Heart left ventricle (tissue), 16 donors: ENCODE results near the gene ACOX1. TPM values are rescaled to one million over a fixed set of nuclear protein-coding genes. Genes with fewer than 3 reads are reported as not detected.

ENCODE experiments used
- ATAC-seq, 4 donors: fragments of 200-7000 bp; cut with Tn5 transposase; one replicate each; pipeline ENCODE4 v1.9.1; 2020 to 2022; ENCODE audit warnings: moderate library complexity in 4 of 4, mild to moderate bottlenecking in 3 of 4, moderate number of reproducible peaks in 1 of 4
- DNase-seq, 5 donors: peaks; one replicate each; pipeline ENCODE4 v3.0.0-alpha.2; 2020
- H3K27ac ChIP-seq, 12 donors: fragments of 200-600 bp; sonication (generic) in 4 of 12; one replicate each; pipeline versions ENCODE4 v1.5.0 to v1.8.0; 2016 to 2022; ENCODE audit warnings: mild to moderate bottlenecking in 2 of 12
- H3K27me3 ChIP-seq, 9 donors: fragments of 200-600 bp; sonication (generic) in 2 of 9; one replicate each; pipeline versions ENCODE4 v1.5.1 to v1.8.0; 2016 to 2022; ENCODE audit warnings: mild to moderate bottlenecking in 3 of 9
- H3K36me3 ChIP-seq, 9 donors: fragments of 200-600 bp; sonication (generic) in 2 of 9; one replicate each; pipeline versions ENCODE4 v1.5.0 to v1.8.0; 2018 to 2022; ENCODE audit warnings: mild to moderate bottlenecking in 2 of 9
- H3K4me1 ChIP-seq, 12 donors: fragments of 200-600 bp; sonication (generic) in 4 of 12; one replicate each; pipeline versions ENCODE4 v1.5.0 to v1.8.0; 2016 to 2022; ENCODE audit warnings: mild to moderate bottlenecking in 3 of 12
- H3K4me3 ChIP-seq, 12 donors: fragments of 200-600 bp; sonication (generic) in 4 of 12; one replicate each; pipeline versions ENCODE4 v1.5.0 to v1.8.0; 2017 to 2022; ENCODE audit warnings: mild to moderate bottlenecking in 9 of 12, moderate library complexity in 4 of 12
- H3K9me3 ChIP-seq, 12 donors: fragments of 200-600 bp; sonication (generic) in 4 of 12; one replicate each; pipeline versions ENCODE4 v1.5.0 to v1.8.0; 2016 to 2022; ENCODE audit warnings: mild to moderate bottlenecking in 1 of 12
- POLR2A ChIP-seq, 2 donors: fragments of 450-650 bp; IDR thresholded peaks; one replicate each; pipeline ENCODE4 v1.6.1; 2017; ENCODE audit warnings: antibody characterized with exemption in 2 of 2, mild to moderate bottlenecking in 2 of 2, moderate library complexity in 2 of 2
- WGBS, 4 donors: extraction: QIAGEN DNeasy Blood & Tissue Kit in 2 of 4; methylation state at CpG; one replicate each; pipeline versions ENCODE4 v1.1.5 to v1.1.7; 2013 to 2018; 5-methylcytosine and 5-hydroxymethylcytosine counted together
- intact Hi-C, 10 donors: fragments of 100-400 bp; cut with DNase I; formaldehyde crosslinking; loops; one replicate each; pipeline versions ENCODE4 v1.11.1 to v1.14.2; 2022
- polyA plus RNA-seq, 2 donors: library from polyadenylated mRNA; stranded (reverse); fragments of 200-250 nt; gene quantifications; one replicate each; pipeline ENCODE4 v1.2.3, GENCODE V29; 2013
- total RNA-seq, 9 donors: library from RNA; depleted of rRNA in 2 of 9; stranded (reverse); fragments of >200 nt in 2 of 9; fragmentation: NEBNext Ultra II Directional in 3 of 9; extraction: Animal tissue kit (Norgen Biotek cat#: 25700) in 3 of 9; gene quantifications; one replicate each; pipeline versions ENCODE4 v1.1.0 to v1.2.4, GENCODE V29; 2016 to 2023
- TF ChIP-seq, protein P1 (sequence below), 12 donors: fragments of 200-600 bp; sonication (generic) in 4 of 12; IDR thresholded peaks; one replicate each; pipeline versions ENCODE4 v1.5.0 to v1.8.0; 2018 to 2022; ENCODE audit warnings: antibody characterized with exemption in 12 of 12, mild to moderate bottlenecking in 5 of 12
- donor health status: ischemic (EF 13 %, LVEDD 7.1; RV severe dilation, severe dysfunction).
- donor health status: healthy with polysubstance abuse.
- donor health status: DM: no; HTN: yes; CAD: no.
- donor health status: DM: no; HTN: no; CAD: no.
- donor health status: ischemic (EF 25% LVEDD 6.9; RV normal size, moderate dysfunction).
- donor health status: ischemic (EF 25% LVEDD 5.7; RV mildly dilated, moderate dysfunction).
- donor health status: healthy.
- donor health status: DM: yes; HTN: yes; CAD: no.
- donor health status: ischemic (EF 35%, LVEDD 5.7; RV mildly dilated, moderate dysfunction).
- donor health status: nonischemic (EF 11% LVEDD 7.7; RV severe dilation, severe dysfunction).
- donor health status: DM: yes; HTN: yes; CAD: no.
- donor health status: PGD.
- donor health status: ischemic (EF 29% LVEDD 5.4; RV normal size, mild dysfunction).
- donor health status: nonischemic (EF 23%, LVEDD 6.1; RV moderate dilation, normal function).

The ACOX1 gene
- total and polyA plus RNA-seq, 11 donors, result 19.5 to 117 (median 78.3) TPM

DNA sequence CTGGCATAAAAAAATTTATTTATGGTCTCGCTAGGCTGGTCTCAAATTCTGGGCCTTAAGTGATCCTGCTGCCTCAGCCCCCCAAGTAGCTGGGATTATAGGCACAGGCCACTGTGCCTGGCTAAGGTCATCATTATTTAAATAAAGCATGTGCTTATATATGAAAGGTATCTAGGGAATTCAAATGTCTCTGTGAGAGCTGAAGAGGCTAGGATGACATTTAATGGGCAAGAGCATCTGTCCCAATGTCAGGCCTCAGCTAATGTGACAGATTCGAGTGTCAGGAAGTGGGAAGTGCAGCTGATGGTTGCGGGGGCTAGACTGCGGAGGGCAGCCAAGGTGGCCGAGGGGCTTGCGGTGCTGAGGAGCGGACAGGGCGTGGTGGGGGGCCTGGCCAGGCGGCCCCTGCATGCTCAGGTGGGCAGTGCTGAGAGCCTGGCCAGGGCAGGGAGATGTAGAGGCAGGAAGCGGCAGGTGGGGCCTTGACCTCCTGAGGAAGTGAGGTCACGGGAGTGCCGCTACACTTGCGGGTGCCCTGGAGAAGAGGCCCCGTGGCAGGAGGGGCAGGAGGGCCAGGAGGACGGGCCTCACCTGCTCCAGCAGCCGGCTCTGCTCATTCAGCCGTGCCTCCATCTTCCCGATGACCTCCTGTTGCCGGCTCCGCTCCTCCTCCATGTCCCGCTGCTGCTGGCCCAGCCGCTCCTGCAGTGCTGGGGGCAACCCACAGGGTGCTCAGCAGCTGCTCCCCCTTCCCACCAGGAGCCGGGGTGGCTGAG, 61.6 kb downstream of the ACOX1 start:
- TF ChIP-seq, protein P1, sequence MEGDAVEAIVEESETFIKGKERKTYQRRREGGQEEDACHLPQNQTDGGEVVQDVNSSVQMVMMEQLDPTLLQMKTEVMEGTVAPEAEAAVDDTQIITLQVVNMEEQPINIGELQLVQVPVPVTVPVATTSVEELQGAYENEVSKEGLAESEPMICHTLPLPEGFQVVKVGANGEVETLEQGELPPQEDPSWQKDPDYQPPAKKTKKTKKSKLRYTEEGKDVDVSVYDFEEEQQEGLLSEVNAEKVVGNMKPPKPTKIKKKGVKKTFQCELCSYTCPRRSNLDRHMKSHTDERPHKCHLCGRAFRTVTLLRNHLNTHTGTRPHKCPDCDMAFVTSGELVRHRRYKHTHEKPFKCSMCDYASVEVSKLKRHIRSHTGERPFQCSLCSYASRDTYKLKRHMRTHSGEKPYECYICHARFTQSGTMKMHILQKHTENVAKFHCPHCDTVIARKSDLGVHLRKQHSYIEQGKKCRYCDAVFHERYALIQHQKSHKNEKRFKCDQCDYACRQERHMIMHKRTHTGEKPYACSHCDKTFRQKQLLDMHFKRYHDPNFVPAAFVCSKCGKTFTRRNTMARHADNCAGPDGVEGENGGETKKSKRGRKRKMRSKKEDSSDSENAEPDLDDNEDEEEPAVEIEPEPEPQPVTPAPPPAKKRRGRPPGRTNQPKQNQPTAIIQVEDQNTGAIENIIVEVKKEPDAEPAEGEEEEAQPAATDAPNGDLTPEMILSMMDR (IDR thresholded peaks at IDR 0.05), result no peak
- no peak for TF ChIP-seq POLR2A (IDR thresholded peaks at IDR 0.05)

DNA sequence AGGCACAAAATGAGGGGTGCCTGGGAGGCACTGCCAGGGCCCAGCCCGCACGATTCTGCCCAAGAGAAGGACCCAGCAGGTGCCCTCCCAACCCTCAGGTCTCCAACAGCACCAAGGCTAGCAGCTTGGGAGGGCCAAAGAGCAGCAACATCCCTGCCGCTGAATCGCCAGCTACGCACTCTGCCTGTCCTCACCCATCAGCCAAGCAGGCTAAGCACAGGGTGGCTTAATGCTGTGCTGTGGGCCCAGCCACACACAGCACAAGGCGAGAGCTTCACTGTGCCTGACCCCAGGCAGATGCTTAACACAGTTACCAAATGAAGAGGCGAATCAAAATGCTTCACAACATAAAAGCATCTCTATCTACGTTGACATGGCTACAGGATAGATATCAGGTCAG, 63.7 kb downstream of the ACOX1 start:
- WGBS, 4 donors, result 85 to 94% (median 89%) methylated on average over 8 of the region's 8 CpGs
- peaks cover 0 to 37% (median 7%) of the 10 kb centered on the region in 9 donors for H3K36me3 ChIP-seq
- no peak overlapping the region for H3K4me3 ChIP-seq
- intact Hi-C loops, result no loop called here
- no peaks in the 10 kb centered on the region for H3K27me3 ChIP-seq
- no peaks in the 10 kb centered on the region for H3K9me3 ChIP-seq
- H3K27ac ChIP-seq, result no peak overlapping the region
- ATAC-seq (no peak), DNase-seq (no peak)
- TF ChIP-seq, protein P1 (IDR thresholded peaks at IDR 0.05), result no peak
- TF ChIP-seq POLR2A (IDR thresholded peaks at IDR 0.05), result no peak
- peaks cover 0 to under 1% (median 0%) of the 10 kb centered on the region in 12 donors for H3K4me1 ChIP-seq

More for the DNA sequence above, 61.6 kb downstream of the ACOX1 start:
- DNase-seq, result no peak
- H3K4me3 ChIP-seq, result no peak overlapping the region
- intact Hi-C loops, result no loop called here
- no peaks in the 10 kb centered on the region for H3K27me3 ChIP-seq
- no peak overlapping the region for H3K27ac ChIP-seq
- no peaks in the 10 kb centered on the region for H3K9me3 ChIP-seq
- no peak for ATAC-seq
- peaks cover 0 to 26% (median 5%) of the 10 kb centered on the region in 9 donors for H3K36me3 ChIP-seq
- WGBS, 4 donors, result 83 to 90% (median 88%) methylated on average over 19 to 23 of the region's 23 CpGs
- H3K4me1 ChIP-seq, result no peaks in the 10 kb centered on the region

DNA sequence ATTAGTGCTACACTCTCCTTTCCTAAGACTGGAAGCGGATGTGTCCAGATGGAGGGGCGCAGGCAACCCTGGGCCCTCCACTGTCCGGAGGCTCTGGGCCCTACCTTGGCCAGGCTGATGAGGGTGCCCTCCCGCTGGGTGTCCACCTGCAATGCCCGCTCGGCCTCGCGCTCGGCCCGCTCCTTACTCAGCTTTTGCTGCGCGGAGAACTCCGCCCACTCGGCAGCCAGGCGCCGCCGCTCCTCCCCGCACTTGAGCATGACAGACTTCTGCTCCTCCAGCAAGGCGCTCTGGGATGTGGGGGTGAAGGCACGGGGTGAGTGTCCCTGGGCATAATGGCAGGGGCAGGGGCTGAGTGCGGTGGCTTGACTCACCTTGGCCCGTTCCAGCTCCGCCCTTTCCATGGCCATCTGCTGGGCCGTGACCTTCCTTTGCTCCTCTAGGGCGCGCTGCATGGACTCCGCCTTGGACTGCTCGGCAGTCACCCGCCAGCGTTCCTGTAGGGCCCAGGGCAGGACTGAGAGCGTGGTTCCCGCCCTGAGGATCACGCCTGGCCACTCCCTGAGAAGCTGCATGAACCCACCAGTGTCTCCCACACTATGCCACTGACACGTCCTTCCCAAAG, 64.2 kb downstream of the ACOX1 start:
- no peak overlapping the region for H3K4me3 ChIP-seq
- DNase-seq (no peak), ATAC-seq (no peak)
- intact Hi-C loops, result no loop called here
- WGBS, 4 donors, result 94 to 98% (median 95%) methylated on average over 27 to 34 of the region's 34 CpGs
- H3K9me3 ChIP-seq, result no peaks in the 10 kb centered on the region
- peaks cover 0 to 33% (median 7%) of the 10 kb centered on the region in 9 donors for H3K36me3 ChIP-seq
- no peak overlapping the region for H3K27ac ChIP-seq
- no peaks in the 10 kb centered on the region for H3K27me3 ChIP-seq
- H3K4me1 ChIP-seq, result peaks cover 0 to 6% (median 0%) of the 10 kb centered on the region in 12 donors
- TF ChIP-seq POLR2A (IDR thresholded peaks at IDR 0.05), result no peak
- TF ChIP-seq, protein P1 (IDR thresholded peaks at IDR 0.05), result no peak

DNA sequence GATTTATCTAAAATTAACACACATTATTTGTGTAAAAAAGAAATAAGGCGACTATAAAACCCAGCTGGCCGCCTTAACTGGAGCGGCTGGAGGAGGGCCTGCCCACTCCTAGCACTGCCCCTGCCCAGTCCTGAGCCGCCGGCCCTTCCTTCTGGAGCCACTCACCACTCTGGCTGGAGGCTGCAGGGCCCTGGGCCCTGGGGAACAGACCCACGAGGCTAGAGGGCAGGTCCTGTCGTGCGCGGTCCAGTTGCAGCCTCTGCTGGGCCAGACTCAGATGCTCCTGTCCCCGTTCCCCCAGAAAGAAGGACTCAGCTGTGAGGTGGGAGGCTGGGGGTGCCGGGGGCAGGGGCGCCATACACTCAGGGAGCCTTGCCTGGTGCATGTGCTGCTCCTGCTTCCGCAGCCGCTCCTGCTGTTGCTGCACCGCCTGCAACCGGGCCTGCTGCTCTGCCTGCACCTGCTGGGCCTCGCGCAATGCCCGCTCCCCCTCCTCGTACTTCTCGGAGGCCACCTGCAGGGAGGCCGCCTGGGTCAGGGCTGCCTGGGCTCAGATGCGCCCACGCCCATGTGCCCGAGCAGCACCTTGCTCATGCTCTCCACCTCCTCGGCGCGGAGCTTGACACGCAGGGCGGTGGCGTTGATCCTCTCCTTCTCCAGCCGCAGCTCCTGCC, 65.3 kb downstream of the ACOX1 start:
- Histone ChIP-seq H3K36me3 (peaks cover 0 to 30% (median 7%) of the 10 kb centered on the region in 9 donors), H3K27ac (no peak overlapping the region), H3K27me3 (no peaks in the 10 kb centered on the region), H3K9me3 (no peaks in the 10 kb centered on the region), H3K4me1 (peaks cover 0 to 7% (median 0%) of the 10 kb centered on the region in 12 donors), H3K4me3 (no peak overlapping the region)
- intact Hi-C loops, result no loop called here
- no peak for ATAC-seq
- no peak for DNase-seq
- 93 to 97% (median 95%) methylated on average over 28 to 32 of the region's 32 CpGs for WGBS, 4 donors
- TF ChIP-seq, protein P1 (IDR thresholded peaks at IDR 0.05), result no peak
- TF ChIP-seq POLR2A (IDR thresholded peaks at IDR 0.05), result no peak
